Lower leg skin (tissue), 3 donors: ENCODE results near the gene TOMM22.

Experiments
- CTCF ChIP-seq, 3 donors: fragments of 450-650 bp; IDR thresholded peaks; one replicate each; pipeline ENCODE4 v1.5.1; 2016; ENCODE audit warnings: antibody characterized with exemption in 3 of 3, mild to moderate bottlenecking in 3 of 3, moderate library complexity in 2 of 3
- POLR2A ChIP-seq, 2 donors: fragments of 450-650 bp; IDR thresholded peaks; one replicate each; pipeline ENCODE4 v1.6.1; 2016 to 2017; ENCODE audit warnings: antibody characterized with exemption in 2 of 2, mild to moderate bottlenecking in 1 of 2, moderate library complexity in 1 of 2

- no peak for TF ChIP-seq CTCF (IDR thresholded peaks at IDR 0.05)
- TF ChIP-seq POLR2A (IDR thresholded peaks at IDR 0.05), result no peak
Observed at GRCh38 chr22:38674888-38675287, 6.9 kb upstream of the TOMM22 start.
